Kidney (tissue), 14 donors: ENCODE results near the gene TACC3. TPM values are rescaled to one million over a fixed set of nuclear protein-coding genes. Genes with fewer than 3 reads are reported as not detected.

ENCODE experiments used
- DNase-seq, 5 donors: peaks; one replicate each; pipeline ENCODE4 v3.0.0-alpha.2; 2013 to 2020
- FAIRE-seq: peaks from 2 replicates; lab custom pipeline; 2012; peaks lifted over from hg19 to GRCh38; lab: Jason Lieb, UNC
- H3K27ac ChIP-seq, 2 donors: one replicate each; pipeline ENCODE4 v1.7.0; 2013; ENCODE audit warnings: low read depth in 2 of 2, low read length in 2 of 2, inconsistent platforms in 1 of 2
- H3K27me3 ChIP-seq: one replicate; pipeline ENCODE4 v1.7.1; 2013; ENCODE audit warnings: low read length, inconsistent platforms; ENCODE audit not compliant: control insufficient read depth, insufficient read depth
- H3K36me3 ChIP-seq, 3 donors: one replicate each; pipeline versions ENCODE4 v1.7.0 to v1.7.1; 2013; ENCODE audit warnings: low read length in 3 of 3, control low read depth in 1 of 3, inconsistent platforms in 1 of 3; ENCODE audit not compliant: insufficient read depth in 3 of 3, control insufficient read depth in 2 of 3
- H3K4me1 ChIP-seq, 3 donors: one replicate each; pipeline versions ENCODE4 v1.7.0 to v1.7.1; 2013; ENCODE audit warnings: low read length in 3 of 3, inconsistent platforms in 1 of 3, low read depth in 1 of 3; ENCODE audit not compliant: control insufficient read depth in 2 of 3, insufficient read depth in 2 of 3
- H3K4me3 ChIP-seq, 3 donors: one replicate each; pipeline versions ENCODE4 v1.7.0 to v1.8.1; 2013; ENCODE audit warnings: low read length in 3 of 3, control low read depth in 1 of 3, inconsistent platforms in 1 of 3
- H3K9ac ChIP-seq, 3 donors: one replicate each; pipeline versions ENCODE4 v1.7.0 to v1.7.1; 2013; ENCODE audit warnings: low read length in 3 of 3, control low read depth in 1 of 3, inconsistent platforms in 1 of 3
- H3K9me3 ChIP-seq, 3 donors: one replicate each; pipeline versions ENCODE4 v1.7.0 to v1.7.1; 2013; ENCODE audit warnings: low read length in 3 of 3, control low read depth in 1 of 3, inconsistent platforms in 1 of 3; ENCODE audit not compliant: control insufficient read depth in 2 of 3, insufficient read depth in 1 of 3
- intact Hi-C: fragments of 100-400 bp; cut with DNase I; formaldehyde crosslinking; loops from one replicate; pipeline ENCODE4 v1.11.1; 2022
- polyA plus RNA-seq: library from polyadenylated mRNA; stranded (reverse); fragments of 350-450 nt; fragmentation: Illumina TruSeq; extraction: RNeasy Lipid Tissue Mini Kit (QIAGEN cat#74804); gene quantifications from one replicate; pipeline ENCODE4 v1.2.3, GENCODE V29; 2014; ENCODE audit warnings: low read depth, low replicate concordance; ENCODE audit not compliant: insufficient read depth
- total RNA-seq: library from RNA; stranded (reverse); fragmentation: NEBNext Ultra II Directional; extraction: Animal tissue kit (Norgen Biotek cat#: 25700); gene quantifications from one replicate; pipeline ENCODE4 v1.2.1, GENCODE V29; 2021
- TF ChIP-seq, protein P1 (sequence below): IDR thresholded peaks from 3 replicates; pipeline ENCODE4 v1.5.1; 2012; ENCODE audit warnings: mild to moderate bottlenecking, moderate library complexity, borderline replicate concordance; ENCODE audit not compliant: insufficient read depth; ENCODE audit errors: extremely low read depth
- donor health status: control.
- donor health status: control.
- donor health status: control.
- donor health status: control.
- donor health status: control.
- donor health status: DM: yes; HTN: yes; CAD: no.
- donor health status: Normal renal cell carcinoma (clear cell type).

Gene TACC3
- total and polyA plus RNA-seq, 2 donors from 2014 or later, result 4.9 to 12.2 TPM

DNA sequence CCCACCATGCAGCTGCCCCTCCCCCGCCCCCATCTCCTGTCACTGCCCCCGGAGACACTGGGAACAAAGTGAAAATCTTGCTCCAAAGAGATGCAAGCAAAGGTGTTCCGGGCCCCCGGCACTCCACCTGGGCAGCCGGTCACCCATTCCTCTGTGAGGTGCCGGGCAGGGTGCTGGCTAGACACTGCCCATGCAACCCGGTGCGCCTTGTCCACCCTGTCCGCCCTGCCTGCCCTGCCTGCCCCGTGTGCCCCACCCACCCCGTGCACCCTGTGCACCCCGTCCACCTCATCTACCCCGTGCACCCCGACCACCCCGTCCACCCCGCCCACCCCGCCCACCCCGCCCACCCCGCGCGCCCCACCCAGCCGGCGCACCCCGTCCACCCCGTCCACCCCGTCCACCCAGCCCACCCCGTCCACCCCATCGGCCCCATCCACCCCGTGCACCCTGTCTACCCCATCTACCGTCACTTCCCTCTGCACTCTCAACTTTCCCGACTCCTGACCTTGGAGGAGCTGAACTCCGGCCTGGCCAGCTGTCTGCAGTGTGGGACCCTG lies 39.9 kb downstream of the TACC3 start:
- FAIRE-seq, result no peak
- DNase-seq, result no peak
- no peaks in the 10 kb centered on the region for H3K9me3 ChIP-seq
- TF ChIP-seq, protein P1, sequence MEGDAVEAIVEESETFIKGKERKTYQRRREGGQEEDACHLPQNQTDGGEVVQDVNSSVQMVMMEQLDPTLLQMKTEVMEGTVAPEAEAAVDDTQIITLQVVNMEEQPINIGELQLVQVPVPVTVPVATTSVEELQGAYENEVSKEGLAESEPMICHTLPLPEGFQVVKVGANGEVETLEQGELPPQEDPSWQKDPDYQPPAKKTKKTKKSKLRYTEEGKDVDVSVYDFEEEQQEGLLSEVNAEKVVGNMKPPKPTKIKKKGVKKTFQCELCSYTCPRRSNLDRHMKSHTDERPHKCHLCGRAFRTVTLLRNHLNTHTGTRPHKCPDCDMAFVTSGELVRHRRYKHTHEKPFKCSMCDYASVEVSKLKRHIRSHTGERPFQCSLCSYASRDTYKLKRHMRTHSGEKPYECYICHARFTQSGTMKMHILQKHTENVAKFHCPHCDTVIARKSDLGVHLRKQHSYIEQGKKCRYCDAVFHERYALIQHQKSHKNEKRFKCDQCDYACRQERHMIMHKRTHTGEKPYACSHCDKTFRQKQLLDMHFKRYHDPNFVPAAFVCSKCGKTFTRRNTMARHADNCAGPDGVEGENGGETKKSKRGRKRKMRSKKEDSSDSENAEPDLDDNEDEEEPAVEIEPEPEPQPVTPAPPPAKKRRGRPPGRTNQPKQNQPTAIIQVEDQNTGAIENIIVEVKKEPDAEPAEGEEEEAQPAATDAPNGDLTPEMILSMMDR, result no peak
- H3K27me3 ChIP-seq, result no peaks in the 10 kb centered on the region
- H3K4me3 ChIP-seq, result no peak overlapping the region
- intact Hi-C loops, result no loop called here
- peaks cover 0 to 5% (median 0%) of the 10 kb centered on the region in 3 donors for H3K4me1 ChIP-seq
- H3K27ac ChIP-seq, result no peak overlapping the region
- H3K9ac ChIP-seq, result no peak overlapping the region
- no peaks in the 10 kb centered on the region for H3K36me3 ChIP-seq

DNA sequence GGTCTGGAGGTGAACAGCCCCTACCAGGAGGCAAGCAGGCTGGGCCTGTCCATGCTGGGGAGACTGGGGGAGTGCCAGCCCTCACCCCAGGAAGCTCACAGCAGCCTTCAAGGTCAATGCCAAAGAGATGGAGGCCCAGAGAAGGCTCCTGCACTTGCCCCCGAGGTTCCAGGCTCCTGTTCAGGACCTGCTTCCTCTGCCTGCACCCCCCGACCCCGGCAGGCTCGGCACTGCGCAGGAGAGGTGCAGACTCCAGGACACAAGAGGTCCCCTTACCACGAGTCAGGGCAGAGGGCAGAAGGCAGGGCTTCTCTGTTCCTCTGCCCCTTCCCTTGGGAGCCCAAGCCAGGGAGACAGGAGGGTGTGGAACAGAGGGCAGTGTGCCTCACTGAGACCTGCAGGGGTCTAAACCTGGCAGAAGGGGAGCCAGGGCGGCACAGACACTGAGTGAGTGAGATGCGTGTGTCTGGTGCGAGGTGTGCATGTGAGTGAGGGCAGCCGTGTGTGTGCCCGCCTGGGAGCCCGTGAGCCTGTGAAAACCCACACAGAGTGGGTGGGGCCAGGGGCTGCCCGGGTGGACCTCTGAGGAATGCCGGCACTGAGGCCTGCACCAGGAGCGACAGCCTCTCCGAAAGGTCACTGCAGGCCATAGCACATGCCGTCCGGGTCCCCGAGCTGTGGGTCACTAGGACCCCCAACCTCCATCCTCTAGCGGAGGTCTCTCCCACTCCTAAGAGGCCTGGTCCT lies 41.1 kb downstream of the TACC3 start:
- DNase-seq, result no peak
- Histone ChIP-seq H3K9me3 (no peaks in the 10 kb centered on the region), H3K4me3 (no peak overlapping the region), H3K27me3 (no peaks in the 10 kb centered on the region), H3K4me1 (peaks cover 0 to 7% (median 0%) of the 10 kb centered on the region in 3 donors), H3K36me3 (no peaks in the 10 kb centered on the region), H3K9ac (no peak overlapping the region), H3K27ac (no peak overlapping the region)
- TF ChIP-seq, protein P1, result no peak
- intact Hi-C loops, result no loop called here
- no peak for FAIRE-seq

DNA sequence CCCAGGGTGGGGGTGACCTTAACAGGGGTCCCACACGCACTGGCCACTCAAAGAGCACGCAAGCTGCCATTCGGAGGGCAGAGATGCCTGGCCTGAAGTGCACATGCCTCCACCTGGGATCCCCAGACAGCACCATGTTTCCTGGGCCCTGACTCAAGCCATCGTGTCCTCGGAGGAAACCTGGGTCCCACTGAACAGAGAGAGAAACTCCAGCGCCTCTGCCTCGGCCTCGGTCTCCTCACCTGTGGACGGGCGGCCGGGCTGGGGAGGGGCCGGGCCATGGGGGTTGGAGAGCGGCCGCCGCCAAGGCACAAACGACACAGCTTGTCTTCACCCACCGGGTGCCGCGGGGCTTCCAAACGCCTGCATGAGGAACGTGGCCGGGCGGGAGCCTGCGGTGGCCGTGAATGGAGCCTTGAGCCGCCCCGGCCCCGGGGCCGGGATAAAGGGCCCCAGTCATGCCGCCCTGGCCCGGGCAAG lies 41.8 kb downstream of the TACC3 start:
- Histone ChIP-seq H3K36me3 (no peaks in the 10 kb centered on the region), H3K9ac (no peak overlapping the region), H3K4me1 (peaks cover 0 to 7% (median 0%) of the 10 kb centered on the region in 3 donors), H3K27ac (no peak overlapping the region), H3K4me3 (no peak overlapping the region), H3K27me3 (no peaks in the 10 kb centered on the region), H3K9me3 (no peaks in the 10 kb centered on the region)
- TF ChIP-seq, protein P1, result no peak
- no peak for DNase-seq
- intact Hi-C loops, result no loop called here
- no peak for FAIRE-seq
